ENCODE results near the gene LCE2D.

LCE2D gene

GRCh38 chr1:152645146-152645545 is 18.0 kb upstream of the LCE2D start:
- no peak for TF ChIP-seq ZBTB7A (IDR thresholded peaks at IDR 0.05; ENCODE audit: low read depth)
- no peak for TF ChIP-seq MAX (IDR thresholded peaks at IDR 0.05)
- no peak for TF ChIP-seq CREB1 (IDR thresholded peaks at IDR 0.05; ENCODE audit: low read depth)
- no peak for TF ChIP-seq TCF12 (IDR thresholded peaks at IDR 0.05; ENCODE audit: low read depth)
- TF ChIP-seq EGR1 (IDR thresholded peaks at IDR 0.05): no peak
- TF ChIP-seq USF1 (IDR thresholded peaks at IDR 0.05): no peak
- TF ChIP-seq EP300 (IDR thresholded peaks at IDR 0.05; ENCODE audit: borderline replicate concordance): no peak
- TF ChIP-seq NFIC (IDR thresholded peaks at IDR 0.05): no peak
- TF ChIP-seq FOXM1 (IDR thresholded peaks at IDR 0.05; ENCODE audit: borderline replicate concordance, low read depth): no peak
- no peak for TF ChIP-seq CEBPB (IDR thresholded peaks at IDR 0.05)
- no peak for TF ChIP-seq YY1 (IDR thresholded peaks at IDR 0.05; ENCODE audit: low read depth)
- no peak for TF ChIP-seq RAD21 (IDR thresholded peaks at IDR 0.05; ENCODE audit: low read depth)
- no peak for TF ChIP-seq TAF1 (IDR thresholded peaks at IDR 0.05; ENCODE audit: low read depth)
- TF ChIP-seq TEAD4 (IDR thresholded peaks at IDR 0.05): no peak
- TF ChIP-seq REST (IDR thresholded peaks at IDR 0.05; ENCODE audit: low read depth): no peak

- no peak for TF ChIP-seq REST (IDR thresholded peaks at IDR 0.05; ENCODE audit: low read depth)
- no peak for TF ChIP-seq CEBPB (IDR thresholded peaks at IDR 0.05)
- TF ChIP-seq FOXM1 (IDR thresholded peaks at IDR 0.05; ENCODE audit: borderline replicate concordance, low read depth): no peak
- TF ChIP-seq TEAD4 (IDR thresholded peaks at IDR 0.05): no peak
- TF ChIP-seq TAF1 (IDR thresholded peaks at IDR 0.05; ENCODE audit: low read depth): no peak
These were observed 16.5 kb upstream of the LCE2D start for GRCh38 chr1:152646656-152647055.

GRCh38 chr1:152654110-152654509 is 9.1 kb upstream of the LCE2D start:
- TF ChIP-seq RAD21 (IDR thresholded peaks at IDR 0.05; ENCODE audit: low read depth): peak; percentile 75
- TF ChIP-seq TAF1 (IDR thresholded peaks at IDR 0.05; ENCODE audit: low read depth): no peak

- TF ChIP-seq USF1 (IDR thresholded peaks at IDR 0.05) (no peak), CREB1 (IDR thresholded peaks at IDR 0.05; ENCODE audit: low read depth) (no peak), ZBTB7A (IDR thresholded peaks at IDR 0.05; ENCODE audit: low read depth) (no peak), TCF12 (IDR thresholded peaks at IDR 0.05; ENCODE audit: low read depth) (no peak), RAD21 (IDR thresholded peaks at IDR 0.05; ENCODE audit: low read depth) (no peak), REST (IDR thresholded peaks at IDR 0.05; ENCODE audit: low read depth) (no peak), TAF1 (IDR thresholded peaks at IDR 0.05; ENCODE audit: low read depth) (no peak), EP300 (IDR thresholded peaks at IDR 0.05; ENCODE audit: borderline replicate concordance) (no peak), YY1 (IDR thresholded peaks at IDR 0.05; ENCODE audit: low read depth) (no peak), CEBPB (IDR thresholded peaks at IDR 0.05) (no peak), MAX (IDR thresholded peaks at IDR 0.05) (no peak), FOXM1 (IDR thresholded peaks at IDR 0.05; ENCODE audit: borderline replicate concordance, low read depth) (no peak), TEAD4 (IDR thresholded peaks at IDR 0.05) (no peak)
These were observed 6.7 kb upstream of the LCE2D start for GRCh38 chr1:152656459-152656858.

- TF ChIP-seq CEBPB (IDR thresholded peaks at IDR 0.05): no peak
- TF ChIP-seq TAF1 (IDR thresholded peaks at IDR 0.05; ENCODE audit: low read depth): no peak
- no peak for TF ChIP-seq NFIC (IDR thresholded peaks at IDR 0.05)
- no peak for TF ChIP-seq RAD21 (IDR thresholded peaks at IDR 0.05; ENCODE audit: low read depth)
These were observed 5.5 kb upstream of the LCE2D start for GRCh38 chr1:152657677-152658076.
